ENCODE measurements around the gene ARID5B.
"Not testable (repeated sequence)": the region's sequence is repeated elsewhere in the genome, so short reads cannot be mapped to it uniquely, and the experiment has no call there.

Gene ARID5B

GRCh38 chr10:61964949-61965702 lies 63.6 kb downstream of the ARID5B start:
- DNase-seq (ENCODE audit: low spot score), result no peak

- DNase-seq (ENCODE audit: low spot score), result no peak
Observed at GRCh38 chr10:61965703-61966395, 64.3 kb downstream of the ARID5B start.

GRCh38 chr10:61967298-61967697 lies 65.8 kb downstream of the ARID5B start:
- no peak for DNase-seq (ENCODE audit: low spot score)

- no peak for DNase-seq (ENCODE audit: low spot score)
Observed at GRCh38 chr10:61970182-61971002, 68.9 kb downstream of the ARID5B start.

GRCh38 chr10:61971003-61971325 lies 69.5 kb downstream of the ARID5B start:
- no peak for DNase-seq (ENCODE audit: low spot score)

- DNase-seq (ENCODE audit: low spot score), result no peak
Observed at GRCh38 chr10:61973169-61973568, 71.7 kb downstream of the ARID5B start.

- DNase-seq (ENCODE audit: low spot score), result no peak
Observed at GRCh38 chr10:61973906-61974305, 72.4 kb downstream of the ARID5B start.

GRCh38 chr10:61974601-61975390 lies 73.3 kb downstream of the ARID5B start:
- DNase-seq (ENCODE audit: low spot score), result no peak

GRCh38 chr10:61975391-61975932 lies 74.0 kb downstream of the ARID5B start:
- DNase-seq (ENCODE audit: low spot score), result no peak

- DNase-seq (ENCODE audit: low spot score), result not testable (repeated sequence)
Observed at GRCh38 chr10:61976951-61977721, 75.6 kb downstream of the ARID5B start.

- DNase-seq (ENCODE audit: low spot score), result no peak
Observed at GRCh38 chr10:61978965-61979364, 77.5 kb downstream of the ARID5B start.

GRCh38 chr10:61981460-61981859 lies 80.0 kb downstream of the ARID5B start:
- no peak for DNase-seq (ENCODE audit: low spot score)

- DNase-seq (ENCODE audit: low spot score), result no peak
Observed at GRCh38 chr10:61983255-61983654, 81.8 kb downstream of the ARID5B start.

- DNase-seq (ENCODE audit: low spot score), result no peak
Observed at GRCh38 chr10:61984803-61985418, 83.4 kb downstream of the ARID5B start.

- no peak for DNase-seq (ENCODE audit: low spot score)
Observed at GRCh38 chr10:61985715-61986114, 84.2 kb downstream of the ARID5B start.

- DNase-seq (ENCODE audit: low spot score), result no peak
Observed at GRCh38 chr10:61986382-61986781, 84.9 kb downstream of the ARID5B start.

- no peak for DNase-seq (ENCODE audit: low spot score)
Observed at GRCh38 chr10:61986788-61987492, 85.4 kb downstream of the ARID5B start.

GRCh38 chr10:61987537-61987936 lies 86.0 kb downstream of the ARID5B start:
- DNase-seq (ENCODE audit: low spot score), result no peak

GRCh38 chr10:61987951-61988379 lies 86.5 kb downstream of the ARID5B start:
- no peak for DNase-seq (ENCODE audit: low spot score)
